Lung (tissue), 12 donors: ENCODE results near the gene ZACN. TPM values are rescaled to one million over a fixed set of nuclear protein-coding genes. Genes with fewer than 3 reads are reported as not detected.

Experiments
- ATAC-seq: fragments of 200-7000 bp; cut with Tn5 transposase; one replicate; pipeline ENCODE4 v1.9.1; 2020; ENCODE audit warnings: moderate number of reproducible peaks; ENCODE audit not compliant: insufficient read depth, low FRiP score
- DNase-seq, 3 donors: peaks; one replicate each; pipeline ENCODE4 v3.0.0-alpha.2; 2013 to 2017
- H3K27ac ChIP-seq, 2 donors: one replicate each; pipeline ENCODE4 v1.5.1; 2013; ENCODE audit warnings: mild to moderate bottlenecking in 2 of 2, moderate library complexity in 2 of 2, control low read depth in 1 of 2, inconsistent platforms in 1 of 2, low read depth in 1 of 2, low read length in 1 of 2
- H3K27me3 ChIP-seq, 3 donors: one replicate each; pipeline ENCODE4 v1.5.1; 2013; ENCODE audit warnings: low read length in 2 of 3; ENCODE audit not compliant: control insufficient read depth in 3 of 3, insufficient read depth in 3 of 3
- H3K36me3 ChIP-seq, 4 donors: one replicate each; pipeline ENCODE4 v1.5.1; 2013; ENCODE audit warnings: low read length in 4 of 4, mild to moderate bottlenecking in 1 of 4, moderate library complexity in 1 of 4; ENCODE audit not compliant: control insufficient read depth in 4 of 4, insufficient read depth in 4 of 4
- H3K4me1 ChIP-seq, 5 donors: one replicate each; pipeline ENCODE4 v1.5.1; 2013; ENCODE audit warnings: low read length in 5 of 5, mild to moderate bottlenecking in 2 of 5, moderate library complexity in 1 of 5; ENCODE audit not compliant: control insufficient read depth in 5 of 5, insufficient read depth in 5 of 5
- H3K4me3 ChIP-seq: one replicate; pipeline ENCODE4 v1.5.1; 2013; ENCODE audit warnings: mild to moderate bottlenecking, control low read depth, moderate library complexity
- H3K9ac ChIP-seq, 2 donors: one replicate each; pipeline ENCODE4 v1.5.1; 2013; ENCODE audit warnings: low read length in 2 of 2, control low read depth in 1 of 2; ENCODE audit not compliant: insufficient read depth in 1 of 2
- H3K9me3 ChIP-seq, 4 donors: one replicate each; pipeline ENCODE4 v1.5.1; 2013; ENCODE audit warnings: low read length in 3 of 4, mild to moderate bottlenecking in 1 of 4, moderate library complexity in 1 of 4; ENCODE audit not compliant: control insufficient read depth in 4 of 4, insufficient read depth in 3 of 4
- WGBS, 2 donors: extraction: QIAGEN DNeasy Blood & Tissue Kit; methylation state at CpG; one replicate each; pipeline ENCODE4 v1.1.7; 2013; 5-methylcytosine and 5-hydroxymethylcytosine counted together
- polyA plus RNA-seq, 2 donors: library from polyadenylated mRNA; stranded (reverse); fragments of 200-250 nt; gene quantifications; one replicate each; pipeline ENCODE4 v1.2.1, GENCODE V29; 2013
- total RNA-seq, 2 donors: library from RNA; depleted of rRNA in 1 of 2; stranded (reverse); fragments of >200 nt in 1 of 2; gene quantifications; one replicate each; pipeline ENCODE4 v1.2.1, GENCODE V29; 2014 to 2021
- TF ChIP-seq, protein P1 (sequence below): IDR thresholded peaks from 2 replicates; pipeline ENCODE4 v1.5.1; 2012; ENCODE audit warnings: mild to moderate bottlenecking; ENCODE audit errors: control extremely low read depth, extremely low read depth
- donor health status: control.
- donor health status: control.
- donor health status: Bipolar disorder and iron deficiency.
- donor health status: healthy.
- donor health status: DM: yes; HTN: yes; CAD: no.

ZACN gene
- total and polyA plus RNA-seq, 4 donors, result 0.25 to 1.9 (median 1.4) TPM; not detected in 1

DNA sequence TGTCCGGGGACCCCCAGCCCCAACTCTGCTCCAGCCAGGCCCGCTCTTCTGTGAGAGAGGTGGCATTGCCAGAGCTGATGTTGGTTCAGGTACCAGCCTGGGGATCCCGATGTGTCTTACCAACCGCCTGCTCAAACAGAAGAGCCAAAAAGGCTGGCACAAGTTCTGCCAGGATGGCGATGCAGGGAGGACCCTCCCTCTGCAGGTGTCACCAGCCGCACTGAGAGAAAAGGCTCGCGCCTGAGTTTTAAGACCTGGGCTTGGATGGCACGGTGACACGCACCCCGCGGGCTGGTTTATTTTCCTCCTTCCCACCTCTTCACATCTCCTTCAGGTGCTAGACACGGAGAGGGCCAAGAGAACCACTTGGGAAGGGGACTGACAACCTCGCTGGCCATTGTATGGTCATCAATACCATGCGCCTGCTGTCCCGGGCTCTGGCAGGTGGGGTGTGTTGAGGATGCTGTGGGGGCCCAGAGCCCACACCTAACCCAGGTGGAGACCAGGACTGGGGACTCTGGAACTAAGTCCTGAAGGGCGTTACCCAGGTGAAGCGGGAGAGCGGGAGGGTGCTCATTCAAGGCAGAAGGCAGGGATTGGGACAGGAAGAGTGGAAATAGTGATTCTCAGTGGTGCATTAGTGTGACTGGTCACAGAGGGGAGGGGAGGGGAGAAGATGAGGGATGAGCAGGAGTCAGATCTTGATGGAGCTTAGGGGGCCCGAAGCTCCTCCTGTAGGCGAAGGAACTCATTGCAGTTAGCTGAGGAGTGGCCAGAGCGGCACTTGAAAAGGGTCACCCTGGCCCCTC lies 45.8 kb downstream of the ZACN start:
- ATAC-seq (no peak), DNase-seq (no peak)
- 84 to 95% methylated on average over 21 to 22 of the region's 22 CpGs for WGBS, 2 donors

GRCh38 chr17:76125391-76125675 lies 46.4 kb downstream of the ZACN start:
- no peak overlapping the region for H3K27ac ChIP-seq
- no peak overlapping the region for H3K9ac ChIP-seq
- H3K4me3 ChIP-seq, result no peak overlapping the region
- H3K36me3 ChIP-seq, result no peaks in the 10 kb centered on the region
- DNase-seq (no peak), ATAC-seq (no peak)
- H3K4me1 ChIP-seq, result peaks cover 0 to 9% (median 3%) of the 10 kb centered on the region in 5 donors
- no peaks in the 10 kb centered on the region for H3K9me3 ChIP-seq
- WGBS, 2 donors, result 89 to 92% methylated on average over 5 of the region's 5 CpGs
- TF ChIP-seq, protein P1, sequence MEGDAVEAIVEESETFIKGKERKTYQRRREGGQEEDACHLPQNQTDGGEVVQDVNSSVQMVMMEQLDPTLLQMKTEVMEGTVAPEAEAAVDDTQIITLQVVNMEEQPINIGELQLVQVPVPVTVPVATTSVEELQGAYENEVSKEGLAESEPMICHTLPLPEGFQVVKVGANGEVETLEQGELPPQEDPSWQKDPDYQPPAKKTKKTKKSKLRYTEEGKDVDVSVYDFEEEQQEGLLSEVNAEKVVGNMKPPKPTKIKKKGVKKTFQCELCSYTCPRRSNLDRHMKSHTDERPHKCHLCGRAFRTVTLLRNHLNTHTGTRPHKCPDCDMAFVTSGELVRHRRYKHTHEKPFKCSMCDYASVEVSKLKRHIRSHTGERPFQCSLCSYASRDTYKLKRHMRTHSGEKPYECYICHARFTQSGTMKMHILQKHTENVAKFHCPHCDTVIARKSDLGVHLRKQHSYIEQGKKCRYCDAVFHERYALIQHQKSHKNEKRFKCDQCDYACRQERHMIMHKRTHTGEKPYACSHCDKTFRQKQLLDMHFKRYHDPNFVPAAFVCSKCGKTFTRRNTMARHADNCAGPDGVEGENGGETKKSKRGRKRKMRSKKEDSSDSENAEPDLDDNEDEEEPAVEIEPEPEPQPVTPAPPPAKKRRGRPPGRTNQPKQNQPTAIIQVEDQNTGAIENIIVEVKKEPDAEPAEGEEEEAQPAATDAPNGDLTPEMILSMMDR, result no peak
- peaks cover 0 to 4% (median 0%) of the 10 kb centered on the region in 3 donors for H3K27me3 ChIP-seq

More for the DNA sequence above, 45.8 kb downstream of the ZACN start:
- Histone ChIP-seq H3K9ac (no peak overlapping the region), H3K4me1 (peaks cover 0 to 9% (median 3%) of the 10 kb centered on the region in 5 donors), H3K4me3 (no peak overlapping the region), H3K27me3 (no peaks in the 10 kb centered on the region), H3K27ac (no peak overlapping the region), H3K9me3 (no peaks in the 10 kb centered on the region), H3K36me3 (no peaks in the 10 kb centered on the region)
- TF ChIP-seq, protein P1, result no peak

DNA sequence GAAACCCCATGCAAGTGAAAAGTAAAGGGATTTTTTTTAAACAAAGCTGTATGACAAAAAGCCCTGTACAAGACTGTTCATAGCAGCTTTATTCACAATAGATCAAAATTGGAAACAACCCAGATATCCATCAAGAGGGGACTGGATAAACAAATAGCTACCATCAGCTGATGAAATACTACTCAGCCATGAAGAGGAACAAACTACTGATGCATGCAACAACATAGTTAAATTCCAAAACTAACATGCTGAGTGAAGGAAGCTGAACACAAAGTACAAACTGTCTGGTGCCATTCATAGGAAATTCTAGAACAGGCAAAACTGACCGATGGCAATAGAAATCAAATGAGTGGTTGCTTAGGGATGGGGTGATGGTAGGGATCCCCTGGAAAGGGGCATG lies 46.9 kb downstream of the ZACN start:
- Histone ChIP-seq H3K36me3 (no peaks in the 10 kb centered on the region), H3K27ac (no peak overlapping the region), H3K4me1 (peaks cover 0 to 14% (median 3%) of the 10 kb centered on the region in 5 donors), H3K9ac (no peak overlapping the region), H3K27me3 (peaks cover 0 to 6% (median 0%) of the 10 kb centered on the region in 3 donors), H3K4me3 (no peak overlapping the region), H3K9me3 (no peaks in the 10 kb centered on the region)
- TF ChIP-seq, protein P1, result no peak
- DNase-seq, result no peak
- no peak for ATAC-seq
- 94 to 98% methylated on average over 1 of the region's 1 CpG for WGBS, 2 donors

GRCh38 chr17:76130473-76130872 lies 51.5 kb downstream of the ZACN start:
- WGBS, 2 donors, result 39 to 51% methylated on average over 13 of the region's 13 CpGs
- ATAC-seq (no peak), DNase-seq (no peak)
- Histone ChIP-seq H3K4me3 (no peak overlapping the region), H3K9ac (no peak overlapping the region), H3K4me1 (peaks cover 0 to 22% (median 0%) of the 10 kb centered on the region in 5 donors), H3K27ac (no peak overlapping the region), H3K36me3 (no peaks in the 10 kb centered on the region), H3K9me3 (no peaks in the 10 kb centered on the region), H3K27me3 (peaks cover 0 to 42% (median 34%) of the 10 kb centered on the region in 3 donors)
- TF ChIP-seq, protein P1, result no peak
